COLO829 (cell line): Measurements from ENCODE around the gene RIIAD1.
"Not testable (repeated sequence)": the region's sequence is repeated elsewhere in the genome, so short reads cannot be mapped to it uniquely, and the experiment has no call there.

Source experiments
- DNase-seq: peaks from one replicate; pipeline ENCODE4 v3.0.0; 2012; ENCODE audit warnings: low spot score

Gene RIIAD1

GRCh38 chr1:151737026-151737425 is 15.7 kb downstream of the RIIAD1 start:
- no peak for DNase-seq

GRCh38 chr1:151737479-151737878 is 16.2 kb downstream of the RIIAD1 start:
- no peak for DNase-seq

GRCh38 chr1:151739590-151740355 is 18.5 kb downstream of the RIIAD1 start:
- no peak for DNase-seq

GRCh38 chr1:151741516-151741915 is 20.2 kb downstream of the RIIAD1 start:
- no peak for DNase-seq

- no peak for DNase-seq
Measured at GRCh38 chr1:151756291-151756690, 35.0 kb downstream of the RIIAD1 start.

GRCh38 chr1:151759241-151759640 is 37.9 kb downstream of the RIIAD1 start:
- DNase-seq: no peak

- DNase-seq: no peak
Measured at GRCh38 chr1:151760597-151761385, 39.5 kb downstream of the RIIAD1 start.

- peak; percentile 94 for DNase-seq
Measured at GRCh38 chr1:151762941-151763921, 41.9 kb downstream of the RIIAD1 start, which contains the start of gene MRPL9. TSS of gene MRPL9 (minus strand) at chr1:151763496. CDS start at chr1:151763479, 17 bp downstream.

GRCh38 chr1:151763990-151764389 is 42.7 kb downstream of the RIIAD1 start:
- no peak for DNase-seq

- not testable (repeated sequence) for DNase-seq
Measured at GRCh38 chr1:151768351-151769066, 47.2 kb downstream of the RIIAD1 start.

GRCh38 chr1:151769270-151769669 is 47.9 kb downstream of the RIIAD1 start:
- DNase-seq: not testable (repeated sequence)

GRCh38 chr1:151773702-151774101 is 52.4 kb downstream of the RIIAD1 start:
- DNase-seq: peak; percentile 73

GRCh38 chr1:151774256-151774922 is 53.1 kb downstream of the RIIAD1 start:
- no peak for DNase-seq

GRCh38 chr1:151775894-151776664 is 54.8 kb downstream of the RIIAD1 start:
- DNase-seq: no peak

GRCh38 chr1:151776665-151777062 is 55.3 kb downstream of the RIIAD1 start:
- no peak for DNase-seq

- no peak for DNase-seq
Measured at GRCh38 chr1:151777317-151777716, 56.0 kb downstream of the RIIAD1 start.
